Panc1 (cell line): ENCODE results near the gene PSMD1. TPM values are rescaled to one million over a fixed set of nuclear protein-coding genes. Genes with fewer than 3 reads are reported as not detected.
"Not testable (repeated sequence)": the region's sequence is repeated elsewhere in the genome, so short reads cannot be mapped to it uniquely, and the experiment has no call there.

Experiments used
- ATAC-seq: fragments of 200-7000 bp; cut with Tn5 transposase; 2 replicates; pipeline ENCODE4 v1.9.1; 2020; ENCODE audit warnings: mild to moderate bottlenecking, moderate library complexity
- BruUV-seq: library from RNA; stranded (reverse); fragments of 400-500 nt; replicated peaks from 2 replicates; lab custom pipeline; 2021; lab: Mats Ljungman, UMichigan
- CTCF ChIA-PET: fragments of 300-600 bp; sonication (Branson Sonifier 250); formaldehyde crosslinking; loops from one replicate; lab custom pipeline; 2022; ENCODE audit warnings: antibody characterized with exemption; lab: Charles Lee
- POLR2A ChIA-PET: fragments of 300-600 bp; sonication (Branson Sonifier 250); formaldehyde crosslinking; loops from one replicate; lab custom pipeline; 2022; ENCODE audit warnings: antibody characterized with exemption; lab: Charles Lee
- DNase-seq: peaks from one replicate; pipeline ENCODE4 v3.0.0-alpha.2; 2010; ENCODE audit warnings: low read depth, low spot score
- H3K27ac ChIP-seq: 2 replicates; pipeline ENCODE4 v1.5.1; 2011; ENCODE audit warnings: mild to moderate bottlenecking, low read length, inconsistent platforms
- H3K27me3 ChIP-seq: fragments of 200-500 bp; sonication (Bioruptor generic); 2 replicates; pipeline ENCODE4 v1.6.0; 2014; ENCODE audit warnings: low read length, inconsistent platforms; ENCODE audit not compliant: control insufficient read depth, insufficient read depth
- H3K36me3 ChIP-seq: fragments of 200-500 bp; sonication (Bioruptor generic); 2 replicates; pipeline ENCODE4 v1.5.1; 2014; ENCODE audit warnings: inconsistent platforms, mild to moderate bottlenecking, low read length, moderate library complexity; ENCODE audit not compliant: control insufficient read depth, insufficient read depth
- H3K4me1 ChIP-seq: 2 replicates; pipeline ENCODE4 v1.5.1; 2011; ENCODE audit warnings: inconsistent platforms, mild to moderate bottlenecking, low read length, moderate library complexity; ENCODE audit not compliant: control insufficient read depth, insufficient read depth
- H3K4me3 ChIP-seq, 2 experiments: 2 replicates each; pipeline ENCODE4 v1.5.1; 2011 to 2012; ENCODE audit warnings: low read depth in 2 of 2, low read length in 2 of 2, mild to moderate bottlenecking in 2 of 2, inconsistent platforms in 1 of 2, moderate library complexity in 1 of 2
- H3K9me3 ChIP-seq: fragments of 200-500 bp; sonication (Bioruptor generic); 2 replicates; pipeline ENCODE4 v1.5.1; 2014; ENCODE audit warnings: low read depth, mild to moderate bottlenecking, inconsistent platforms, low read length, moderate library complexity; ENCODE audit not compliant: control insufficient read depth, insufficient read depth
- CTCF ChIP-seq: fragments of 450-650 bp; IDR thresholded peaks from 2 replicates; pipeline ENCODE4 v1.5.1; 2017; ENCODE audit warnings: mild to moderate bottlenecking
- POLR2AphosphoS5 ChIP-seq: IDR thresholded peaks from 2 replicates; pipeline ENCODE4 v1.6.1; 2012; ENCODE audit warnings: mild to moderate bottlenecking, low read depth, low read length, moderate library complexity
- REST ChIP-seq, 2 experiments: IDR thresholded peaks; 2 replicates each; pipeline ENCODE4 v1.6.1; 2011 to 2012; ENCODE audit warnings: low read depth in 2 of 2, control low read depth in 1 of 2, low read length in 1 of 2, mild to moderate bottlenecking in 1 of 2, moderate library complexity in 1 of 2; ENCODE audit not compliant: insufficient read depth in 1 of 2
- SIN3A ChIP-seq: IDR thresholded peaks from 2 replicates; pipeline ENCODE4 v1.6.1; 2012; ENCODE audit warnings: low read depth, mild to moderate bottlenecking, low read length, moderate library complexity, borderline replicate concordance; ENCODE audit not compliant: insufficient read depth
- TCF7L2 ChIP-seq: IDR thresholded peaks from 2 replicates; pipeline ENCODE4 v1.6.1; 2011; ENCODE audit warnings: mild to moderate bottlenecking, low read depth, low read length, inconsistent platforms
- in situ Hi-C: cut with HindIII; loops from 2 replicates; pipeline ENCODE4 v1.10.0; 2016; ENCODE audit warnings: low sequenced_read_pairs, low pct_unique_long_range_greater_than_20kb
- intact Hi-C: fragments of 100-400 bp; cut with micrococcal nuclease; formaldehyde crosslinking; loops from one replicate; pipeline ENCODE4 v1.10.0; 2022; ENCODE audit not compliant: unreplicated experiment
- total RNA-seq: library from RNA; stranded (reverse); gene quantifications from one replicate; pipeline ENCODE4 v1.2.1, GENCODE V29; 2021; ENCODE audit not compliant: unreplicated experiment

The PSMD1 gene
- total RNA-seq, 1 experiment from 2014 or later = 146 TPM

DNA sequence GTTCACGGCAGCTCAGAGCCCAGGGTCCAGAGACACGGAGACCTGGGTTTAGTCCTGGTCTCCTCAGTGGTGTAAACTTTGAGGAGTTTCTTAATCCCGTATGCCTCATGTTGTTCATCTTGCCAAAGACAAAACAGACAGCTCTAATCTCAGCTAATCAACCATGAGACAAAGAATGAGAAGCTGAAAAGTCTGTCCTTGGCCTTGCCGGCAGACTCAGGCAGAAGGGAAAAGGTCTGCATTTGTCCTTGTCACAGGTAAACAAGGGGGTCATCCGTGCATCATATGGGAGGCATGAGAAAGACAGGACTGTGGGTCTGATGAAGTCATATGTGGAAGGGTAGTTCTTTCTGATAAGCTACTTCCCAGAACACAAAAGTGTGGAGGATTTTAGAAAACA, 139.9 kb downstream of the PSMD1 start:
- BruUV-seq = no TSS peak
- no peaks in the 10 kb centered on the region for H3K27me3 ChIP-seq
- ChIA-PET POLR2A (no interaction called here), CTCF (no interaction called here)
- no peak overlapping the region for H3K27ac ChIP-seq
- DNase-seq (no peak), ATAC-seq (no peak)
- intact Hi-C loops = loop anchor here (10.0 kb wide), 1 partner anchor 92 kb away; no protein-coding TSS in a partner anchor
- H3K4me3 ChIP-seq = no peak overlapping the region
- no peaks in the 10 kb centered on the region for H3K36me3 ChIP-seq
- H3K4me1 ChIP-seq = 0 out of 2 replicates have a peak, but pooled peaks cover 8% of the 10 kb centered on the region
- no peaks in the 10 kb centered on the region for H3K9me3 ChIP-seq
- TF ChIP-seq CTCF (no peak), POLR2AphosphoS5 (no peak), SIN3A (no peak), TCF7L2 (no peak), REST (IDR thresholded peaks at IDR 0.05; ENCODE audit: insufficient read depth in 1 of 2, low read depth in 2 of 2, low read length in 1 of 2) (no peak)
- in situ Hi-C loops = no loop called here

- BruUV-seq, H3K27me3 ChIP-seq, H3K36me3 ChIP-seq, H3K9me3 ChIP-seq, H3K4me1 ChIP-seq, ATAC-seq, H3K27ac ChIP-seq, in situ Hi-C loops, POLR2A ChIA-PET, CTCF ChIA-PET, H3K4me3 ChIP-seq, DNase-seq: not testable (repeated sequence)
- intact Hi-C loops = loop anchor here (10.0 kb wide), 1 partner anchor 92 kb away; no protein-coding TSS in a partner anchor
Observed at GRCh38 chr2:231197196-231197595, 140.5 kb downstream of the PSMD1 start.

GRCh38 chr2:231197706-231198290, 141.1 kb downstream of the PSMD1 start:
- no peak; the same call in 1 of the 2 replicates for ATAC-seq
- intact Hi-C loops = loop anchor here (10.0 kb wide), 1 partner anchor 93 kb away; no protein-coding TSS in a partner anchor
- POLR2A ChIA-PET = interaction anchor here (0.5 kb wide), 1 partner anchor 22 kb away, joined by 3 read pairs; no protein-coding TSS in a partner anchor
- CTCF ChIA-PET = interaction anchor here (0.6 kb wide), 1 partner anchor 254 kb away, joined by 3 read pairs; no protein-coding TSS in a partner anchor
- Histone ChIP-seq H3K36me3 (no peaks in the 10 kb centered on the region), H3K9me3 (no peaks in the 10 kb centered on the region), H3K4me3 (peak overlapping the region; percentile 83 to 94), H3K4me1 (0 out of 2 replicates have a peak, but pooled peaks cover 8% of the 10 kb centered on the region), H3K27ac (peak overlapping the region; percentile 93), H3K27me3 (no peaks in the 10 kb centered on the region)
- BruUV-seq = no TSS peak
- no peak for DNase-seq
- TF ChIP-seq POLR2AphosphoS5 (no peak), SIN3A (no peak), REST (IDR thresholded peaks at IDR 0.05; ENCODE audit: insufficient read depth in 1 of 2, low read depth in 2 of 2, low read length in 1 of 2) (no peak), CTCF (no peak), TCF7L2 (no peak)
- in situ Hi-C loops = no loop called here
